Coronary artery (tissue), 2 donors: ENCODE measurements around the gene FHOD1.

Experiments
- DNase-seq: peaks from one replicate; pipeline ENCODE4 v3.0.0-alpha.2; 2017; ENCODE audit warnings: low spot score
- H3K27ac ChIP-seq, 2 donors: fragments of 200-600 bp; sonication (generic); one replicate each; pipeline ENCODE4 v1.5.1; 2016 to 2019
- H3K4me3 ChIP-seq: fragments of 200-600 bp; sonication (generic); 2 replicates; pipeline ENCODE4 v1.5.1; 2016; ENCODE audit warnings: mild to moderate bottlenecking, moderate library complexity
- CTCF ChIP-seq: fragments of 200-600 bp; sonication (generic); IDR thresholded peaks from one replicate; pipeline ENCODE4 v1.5.1; 2019; ENCODE audit warnings: antibody characterized with exemption

FHOD1 gene

GRCh38 chr16:67193536-67193935 lies 53.7 kb downstream of the FHOD1 start:
- DNase-seq: no peak
- Histone ChIP-seq H3K4me3 (peak overlapping the region; percentile 96), H3K27ac (no peak overlapping the region)
- no peak for TF ChIP-seq CTCF

- peak overlapping the region; percentile 96 for H3K4me3 ChIP-seq
- H3K27ac ChIP-seq: peak overlapping the region in 1 of 2 donors; percentile 86
- DNase-seq: no peak
- TF ChIP-seq CTCF: no peak
Observed at GRCh38 chr16:67192781-67193361, 54.4 kb downstream of the FHOD1 start.

GRCh38 chr16:67191995-67192681 lies 55.1 kb downstream of the FHOD1 start, which contains the start of gene E2F4:
TSS of gene E2F4 (plus strand) at chr16:67192155. CDS start at chr16:67192228, 73 bp downstream.
- TF ChIP-seq CTCF: no peak
- Histone ChIP-seq H3K27ac (peak within 1 kb of the TSS; percentile 24 to 86), H3K4me3 (peak within 1 kb of the TSS; percentile 96)
- peak; percentile 93 for DNase-seq

- no peak for TF ChIP-seq CTCF
- no peak for DNase-seq
- Histone ChIP-seq H3K27ac (no peak overlapping the region), H3K4me3 (peak overlapping the region; percentile 96)
Observed at GRCh38 chr16:67191411-67191994, 55.8 kb downstream of the FHOD1 start.

- no peak overlapping the region for H3K27ac ChIP-seq
- DNase-seq: no peak
- H3K4me3 ChIP-seq: no peak overlapping the region
- TF ChIP-seq CTCF: no peak
Observed at GRCh38 chr16:67190448-67191399, 56.6 kb downstream of the FHOD1 start.

GRCh38 chr16:67190041-67190440 lies 57.2 kb downstream of the FHOD1 start, which contains the start of gene EXOC3L1:
TSS of gene EXOC3L1 (minus strand) at chr16:67190136. CDS start at chr16:67189676, 460 bp downstream.
- no peak for TF ChIP-seq CTCF
- DNase-seq: no peak
- H3K4me3 ChIP-seq: no peak within 1 kb of the TSS
- H3K27ac ChIP-seq: no peak within 1 kb of the TSS
